Amniotic epithelial cell (primary cell): ENCODE measurements around the gene AMER1.

ENCODE experiments used
- DNase-seq: peaks from one replicate; pipeline ENCODE4 v3.0.0-alpha.2; 2010; ENCODE audit warnings: low read depth

Gene AMER1

GRCh38 chrX:64184396-64184795 is 21.1 kb downstream of the AMER1 start:
- DNase-seq = no peak

GRCh38 chrX:64182208-64182607 is 23.3 kb downstream of the AMER1 start:
- DNase-seq = no peak

- peak; percentile 7 for DNase-seq
Observed at GRCh38 chrX:64176876-64177275, 28.6 kb downstream of the AMER1 start.

- DNase-seq = no peak
Observed at GRCh38 chrX:64169988-64170387, 35.5 kb downstream of the AMER1 start.

GRCh38 chrX:64152857-64153256 is 52.7 kb downstream of the AMER1 start:
- no peak for DNase-seq

- DNase-seq = no peak
Observed at GRCh38 chrX:64151911-64152310, 53.6 kb downstream of the AMER1 start.

GRCh38 chrX:64150775-64151174 is 54.7 kb downstream of the AMER1 start:
- DNase-seq = no peak
